HepG2 (cell line): ENCODE data around the gene BTG1. TPM values are rescaled to one million over a fixed set of nuclear protein-coding genes. Genes with fewer than 3 reads are reported as not detected.

Experiments
- CEBPB ChIP-seq: IDR thresholded peaks from 2 replicates; pipeline ENCODE4 v1.6.1; 2011; ENCODE audit warnings: low read depth, low read length, improper control_type of control experiment, borderline replicate concordance
- DNMT3B ChIP-seq: conservative IDR thresholded peaks from 2 replicates; pipeline ENCODE4 v1.6.1; 2016; ENCODE audit warnings: missing biosample characterization, control low read depth
- FLYWCH1 ChIP-seq: sonication (generic); formaldehyde crosslinking; IDR thresholded peaks from 2 replicates; pipeline ENCODE4 v1.8.1; 2023; ENCODE audit warnings: mild to moderate bottlenecking, missing genetic modification reagents
- HES4 ChIP-seq: sonication (generic); formaldehyde crosslinking; IDR thresholded peaks from 2 replicates; pipeline ENCODE4 v1.9.0; 2021; ENCODE audit warnings: mild to moderate bottlenecking, missing genetic modification reagents, borderline replicate concordance
- KIAA2018 ChIP-seq: sonication (generic); formaldehyde crosslinking; IDR thresholded peaks from 2 replicates; pipeline ENCODE4 v1.5.0; 2020; ENCODE audit warnings: mild to moderate bottlenecking, missing genetic modification reagents, borderline replicate concordance
- NCOR1 ChIP-seq: fragments of 200-600 bp; sonication (generic); IDR thresholded peaks from 2 replicates; pipeline ENCODE4 v1.7.0; 2017; ENCODE audit warnings: antibody characterized with exemption, low read length, borderline replicate concordance
- POGZ ChIP-seq: sonication (generic); formaldehyde crosslinking; IDR thresholded peaks from 2 replicates; pipeline ENCODE4 v1.4.0; 2020; ENCODE audit warnings: mild to moderate bottlenecking, missing genetic modification reagents
- ZGPAT ChIP-seq: IDR thresholded peaks from 2 replicates; pipeline ENCODE4 v1.6.1; 2016; ENCODE audit warnings: mild to moderate bottlenecking
- ZNF432 ChIP-seq: sonication (generic); formaldehyde crosslinking; IDR thresholded peaks from 2 replicates; pipeline ENCODE4 v1.5.0; 2020; ENCODE audit warnings: missing genetic modification reagents, mild to moderate bottlenecking, borderline replicate concordance
- ZNF563 ChIP-seq: sonication (generic); formaldehyde crosslinking; IDR thresholded peaks from 2 replicates; pipeline ENCODE4 v1.8.0; 2022; ENCODE audit warnings: mild to moderate bottlenecking, moderate library complexity, missing genetic modification reagents
- ZNF768 ChIP-seq: sonication (generic); formaldehyde crosslinking; IDR thresholded peaks from 2 replicates; pipeline ENCODE4 v1.4.0; 2020; ENCODE audit warnings: missing genetic modification reagents
- ZSCAN22 ChIP-seq: sonication (generic); formaldehyde crosslinking; IDR thresholded peaks from 2 replicates; pipeline ENCODE4 v1.4.0; 2020; ENCODE audit warnings: mild to moderate bottlenecking, missing genetic modification reagents
- polyA plus RNA-seq, 8 experiments: library from polyadenylated mRNA; depleted of rRNA in 3 of 8; stranded (reverse) in 7 of 8; unstranded in 1 of 8; fragments of >200 nt; fragmentation: Illumina TruSeq in 4 of 8; extraction: Trizol in 4 of 8; gene quantifications; 2 replicates each; pipeline versions ENCODE4 v1.2.1 to v1.2.3, GENCODE V29; 2011 to 2016; ENCODE audit warnings: low read depth in 4 of 8, missing spikeins in 1 of 8, mixed read lengths in 1 of 8; ENCODE audit not compliant: insufficient read depth in 1 of 8
- total RNA-seq, 5 experiments: library from RNA; depleted of rRNA; stranded (reverse); fragments of >200 nt; fragmentation: Illumina TruSeq; extraction: Trizol; gene quantifications; 2 replicates each; pipeline ENCODE4 v1.2.3, GENCODE V29; 2016; ENCODE audit warnings: low read depth in 1 of 5
- TF ChIP-seq, protein P1 (sequence below): sonication (generic); formaldehyde crosslinking; IDR thresholded peaks from 2 replicates; pipeline ENCODE4 v1.4.0; 2020; ENCODE audit warnings: missing genetic modification reagents
- TF ChIP-seq, protein P2 (sequence below): sonication (generic); formaldehyde crosslinking; IDR thresholded peaks from 2 replicates; pipeline ENCODE4 v1.5.0; 2020; ENCODE audit warnings: missing genetic modification reagents

The BTG1 gene
- total and polyA plus RNA-seq, 2 of the 13 experiments (the other 11 are each of a cell fraction or from before 2014, with no cell fraction given), result 7.5 to 16.7 TPM

DNA sequence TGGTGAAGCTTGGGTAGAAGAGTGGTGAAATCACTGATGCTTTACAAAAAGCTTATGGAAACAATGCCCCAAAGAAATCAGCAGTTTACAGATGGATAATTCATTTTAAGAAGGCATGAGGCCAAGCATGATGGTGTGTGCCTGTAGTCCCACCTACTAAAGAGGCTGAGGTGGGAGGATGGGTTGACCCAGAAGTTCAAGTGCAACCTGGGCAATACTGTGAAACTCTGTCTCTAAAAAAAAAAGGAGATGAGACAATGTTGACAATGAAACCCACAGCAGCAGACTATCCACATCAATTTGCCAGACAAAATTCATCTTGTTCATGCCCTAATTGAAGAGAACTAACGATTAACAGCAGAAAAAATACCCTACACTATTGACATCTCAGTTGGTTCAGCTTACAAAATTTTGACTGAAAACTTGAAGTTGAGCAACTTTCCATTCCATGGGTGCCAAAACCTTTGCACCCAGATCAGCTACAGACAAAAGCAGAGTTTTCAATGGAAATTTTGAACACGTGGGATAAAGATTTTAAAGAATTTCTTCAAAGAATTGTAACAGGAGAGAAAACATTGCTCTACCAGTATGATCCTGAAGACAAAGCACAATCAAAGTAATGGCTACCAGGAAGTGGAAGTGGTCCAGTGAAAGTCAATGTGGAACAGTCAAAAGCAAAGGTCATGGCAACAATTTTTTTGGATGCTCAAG, 26.7 kb downstream of the BTG1 start (continued):
- TF ChIP-seq KIAA2018 (no peak), ZNF768 (CRISPR knock-in tag) (no peak), ZNF432 (CRISPR knock-in tag) (no peak), ZSCAN22 (no peak), ZGPAT (CRISPR knock-in tag) (no peak), NCOR1 (peak; percentile 73; the same call in 1 of the 2 replicates), HES4 (CRISPR knock-in tag) (no peak), POGZ (CRISPR knock-in tag) (0 out of 2 replicates have a peak, but pooled peaks have one; percentile 26), FLYWCH1 (no peak), CEBPB (peak; percentile 31; the same call in 1 of the 2 replicates), DNMT3B (no peak), ZNF563 (CRISPR knock-in tag) (no peak)
- TF ChIP-seq, protein P1, sequence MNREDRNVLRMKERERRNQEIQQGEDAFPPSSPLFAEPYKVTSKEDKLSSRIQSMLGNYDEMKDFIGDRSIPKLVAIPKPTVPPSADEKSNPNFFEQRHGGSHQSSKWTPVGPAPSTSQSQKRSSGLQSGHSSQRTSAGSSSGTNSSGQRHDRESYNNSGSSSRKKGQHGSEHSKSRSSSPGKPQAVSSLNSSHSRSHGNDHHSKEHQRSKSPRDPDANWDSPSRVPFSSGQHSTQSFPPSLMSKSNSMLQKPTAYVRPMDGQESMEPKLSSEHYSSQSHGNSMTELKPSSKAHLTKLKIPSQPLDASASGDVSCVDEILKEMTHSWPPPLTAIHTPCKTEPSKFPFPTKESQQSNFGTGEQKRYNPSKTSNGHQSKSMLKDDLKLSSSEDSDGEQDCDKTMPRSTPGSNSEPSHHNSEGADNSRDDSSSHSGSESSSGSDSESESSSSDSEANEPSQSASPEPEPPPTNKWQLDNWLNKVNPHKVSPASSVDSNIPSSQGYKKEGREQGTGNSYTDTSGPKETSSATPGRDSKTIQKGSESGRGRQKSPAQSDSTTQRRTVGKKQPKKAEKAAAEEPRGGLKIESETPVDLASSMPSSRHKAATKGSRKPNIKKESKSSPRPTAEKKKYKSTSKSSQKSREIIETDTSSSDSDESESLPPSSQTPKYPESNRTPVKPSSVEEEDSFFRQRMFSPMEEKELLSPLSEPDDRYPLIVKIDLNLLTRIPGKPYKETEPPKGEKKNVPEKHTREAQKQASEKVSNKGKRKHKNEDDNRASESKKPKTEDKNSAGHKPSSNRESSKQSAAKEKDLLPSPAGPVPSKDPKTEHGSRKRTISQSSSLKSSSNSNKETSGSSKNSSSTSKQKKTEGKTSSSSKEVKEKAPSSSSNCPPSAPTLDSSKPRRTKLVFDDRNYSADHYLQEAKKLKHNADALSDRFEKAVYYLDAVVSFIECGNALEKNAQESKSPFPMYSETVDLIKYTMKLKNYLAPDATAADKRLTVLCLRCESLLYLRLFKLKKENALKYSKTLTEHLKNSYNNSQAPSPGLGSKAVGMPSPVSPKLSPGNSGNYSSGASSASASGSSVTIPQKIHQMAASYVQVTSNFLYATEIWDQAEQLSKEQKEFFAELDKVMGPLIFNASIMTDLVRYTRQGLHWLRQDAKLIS (CRISPR knock-in tag), result no peak
- TF ChIP-seq, protein P2, sequence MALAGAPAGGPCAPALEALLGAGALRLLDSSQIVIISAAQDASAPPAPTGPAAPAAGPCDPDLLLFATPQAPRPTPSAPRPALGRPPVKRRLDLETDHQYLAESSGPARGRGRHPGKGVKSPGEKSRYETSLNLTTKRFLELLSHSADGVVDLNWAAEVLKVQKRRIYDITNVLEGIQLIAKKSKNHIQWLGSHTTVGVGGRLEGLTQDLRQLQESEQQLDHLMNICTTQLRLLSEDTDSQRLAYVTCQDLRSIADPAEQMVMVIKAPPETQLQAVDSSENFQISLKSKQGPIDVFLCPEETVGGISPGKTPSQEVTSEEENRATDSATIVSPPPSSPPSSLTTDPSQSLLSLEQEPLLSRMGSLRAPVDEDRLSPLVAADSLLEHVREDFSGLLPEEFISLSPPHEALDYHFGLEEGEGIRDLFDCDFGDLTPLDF (CRISPR knock-in tag), result no peak
